Endothelial cell of umbilical vein (primary cell): ENCODE results near the gene SAT2. TPM values are rescaled to one million over a fixed set of nuclear protein-coding genes. Genes with fewer than 3 reads are reported as not detected.

Experiments used
- BruUV-seq: library from RNA; stranded (reverse); fragments of 400-500 nt; replicated peaks from 2 replicates; lab custom pipeline; 2021; lab: Mats Ljungman, UMichigan
- CTCF ChIA-PET: fragments of 300-600, 350-600 bp; sonication (Branson Sonifier 250); formaldehyde crosslinking; loops from one replicate; lab custom pipeline; 2021; ENCODE audit warnings: antibody characterized with exemption, inconsistent platforms; lab: Charles Lee
- POLR2A ChIA-PET: fragments of 300-600, 350-600 bp; sonication (Branson Sonifier 250); formaldehyde crosslinking; loops from one replicate; lab custom pipeline; 2021; ENCODE audit warnings: antibody characterized with exemption, inconsistent platforms; lab: Charles Lee
- DNase-seq: peaks from one replicate; pipeline ENCODE4 v3.0.0-alpha.2; 2011; ENCODE audit warnings: low read depth, low spot score
- FAIRE-seq: peaks from 2 replicates; lab custom pipeline; 2011; peaks lifted over from hg19 to GRCh38; lab: Jason Lieb, UNC
- H2AFZ ChIP-seq: 2 replicates; pipeline ENCODE4 v1.6.0; 2012; ENCODE audit warnings: low read depth, low read length, control low read depth, inconsistent platforms
- H3K27ac ChIP-seq: 2 replicates; pipeline ENCODE4 v1.5.1; 2011; ENCODE audit warnings: low read depth, mild to moderate bottlenecking, control low read depth, low read length, moderate library complexity; ENCODE audit not compliant: insufficient read depth
- H3K27me3 ChIP-seq, 2 experiments: 2 replicates each; pipeline versions ENCODE4 v1.6.0 to v1.6.1; 2011; ENCODE audit warnings: low read length in 2 of 2, mixed read lengths in 1 of 2; ENCODE audit not compliant: control insufficient read depth in 2 of 2, insufficient read depth in 2 of 2
- H3K36me3 ChIP-seq, 2 experiments: 2 replicates in 1 of 2; 3 replicates in 1 of 2; pipeline ENCODE4 v1.5.1; 2011; ENCODE audit warnings: low read length in 2 of 2, mild to moderate bottlenecking in 1 of 2, moderate library complexity in 1 of 2; ENCODE audit not compliant: control insufficient read depth in 2 of 2, insufficient read depth in 2 of 2; ENCODE audit errors: extremely low read depth in 1 of 2
- H3K4me1 ChIP-seq: 3 replicates; pipeline ENCODE4 v1.5.1; 2011; ENCODE audit warnings: mild to moderate bottlenecking, low read length; ENCODE audit not compliant: control insufficient read depth, insufficient read depth; ENCODE audit errors: extremely low read depth
- H3K4me2 ChIP-seq: 2 replicates; pipeline ENCODE4 v1.6.1; 2011; ENCODE audit warnings: low read length, control low read depth, mixed read lengths; ENCODE audit not compliant: insufficient read depth
- H3K4me3 ChIP-seq, 3 experiments: fragments of 200-600 bp in 1 of 3; sonication (generic), shearing (Covaris generic) in 1 of 3; replicated peaks in 1 of 3; 2 replicates each; pipeline ENCODE4 v1.5.1; 2011 to 2016; ENCODE audit warnings: control low read depth in 3 of 3, low read length in 3 of 3, mild to moderate bottlenecking in 2 of 3, inconsistent platforms in 1 of 3, low read depth in 1 of 3, moderate library complexity in 1 of 3; ENCODE audit not compliant: insufficient read depth in 1 of 3
- H3K79me2 ChIP-seq: 2 replicates; pipeline ENCODE4 v1.6.0; 2012; ENCODE audit warnings: low read length, inconsistent platforms; ENCODE audit not compliant: control insufficient read depth, insufficient read depth
- H3K9ac ChIP-seq: replicated peaks from 2 replicates; pipeline ENCODE3; 2011; ENCODE audit warnings: low read length, control low read depth; ENCODE audit not compliant: insufficient read depth; ENCODE audit errors: extremely low read depth
- H3K9me1 ChIP-seq: replicated peaks from 3 replicates; pipeline ENCODE4 v1.6.0; 2011; ENCODE audit warnings: mild to moderate bottlenecking, low read length; ENCODE audit not compliant: control insufficient read depth, insufficient read depth; ENCODE audit errors: extremely low read depth
- H3K9me3 ChIP-seq: replicated peaks from 2 replicates; pipeline ENCODE4 v1.5.1; 2012; ENCODE audit warnings: low read length, inconsistent platforms; ENCODE audit not compliant: control insufficient read depth, insufficient read depth
- H4K20me1 ChIP-seq: replicated peaks from 2 replicates; pipeline ENCODE3; 2011; ENCODE audit warnings: mild to moderate bottlenecking, low read length; ENCODE audit not compliant: control insufficient read depth, insufficient read depth; ENCODE audit errors: extremely low read depth
- EZH2 ChIP-seq: IDR thresholded peaks from 2 replicates; pipeline ENCODE4 v1.6.1; 2012; ENCODE audit warnings: borderline replicate concordance, low read depth, mild to moderate bottlenecking, moderate library complexity, low read length, inconsistent platforms; ENCODE audit not compliant: severe bottlenecking
- FOS ChIP-seq: IDR thresholded peaks from 2 replicates; pipeline ENCODE4 v1.6.1; 2011; ENCODE audit warnings: mild to moderate bottlenecking, low read length, moderate library complexity, borderline replicate concordance; ENCODE audit not compliant: insufficient read depth
- GATA2 ChIP-seq: IDR thresholded peaks from 2 replicates; pipeline ENCODE4 v1.7.0; 2011; ENCODE audit warnings: low read depth, mild to moderate bottlenecking, moderate library complexity, mixed read lengths, low read length; ENCODE audit not compliant: insufficient read length, insufficient read depth
- JUN ChIP-seq: IDR thresholded peaks from 2 replicates; pipeline ENCODE4 v1.6.1; 2011; ENCODE audit warnings: borderline replicate concordance, low read depth; ENCODE audit not compliant: insufficient read length, insufficient read depth
- MYC ChIP-seq: IDR thresholded peaks from one replicate; pipeline ENCODE4 v1.6.1; 2011; ENCODE audit warnings: mild to moderate bottlenecking, low read depth, low read length
- POLR2A ChIP-seq: IDR thresholded peaks from 2 replicates; pipeline ENCODE4 v1.6.1; 2012; ENCODE audit warnings: low read depth, mild to moderate bottlenecking, control low read depth, low read length
- POLR2AphosphoS5 ChIP-seq: IDR thresholded peaks from 2 replicates; pipeline ENCODE4 v1.6.1; 2012; ENCODE audit warnings: low read depth, mild to moderate bottlenecking, control low read depth, low read length, moderate library complexity; ENCODE audit not compliant: insufficient read depth
- dilution Hi-C: fragments of 300-500 bp; cut with MboI; formaldehyde crosslinking; loops from one replicate; pipeline ENCODE4 v1.15.0; 2019; ENCODE audit warnings: low sequenced_read_pairs; ENCODE audit not compliant: extremely low pct_ligation_motif_present
- intact Hi-C: fragments of 100-400 bp; cut with micrococcal nuclease; formaldehyde crosslinking; loops from one replicate; pipeline ENCODE4 v1.10.0; 2022
- polyA plus RNA-seq, 4 experiments: library from polyadenylated mRNA; depleted of rRNA in 3 of 4; stranded (reverse) in 3 of 4; unstranded in 1 of 4; fragments of >200 nt; gene quantifications; 2 replicates each; pipeline versions ENCODE4 v1.2.1 to v1.2.3, GENCODE V29; 2011 to 2012; ENCODE audit warnings: missing spikeins in 1 of 4
- total RNA-seq: library from RNA; stranded (reverse); gene quantifications from 2 replicates; pipeline ENCODE4 v1.2.3, GENCODE V29; 2021
- TF ChIP-seq, protein P1 (sequence below): IDR thresholded peaks from 2 replicates; pipeline ENCODE4 v1.6.1; 2011; ENCODE audit not compliant: insufficient read depth, insufficient read length
- TF ChIP-seq, protein P2 (sequence below), 2 donors: IDR thresholded peaks; 1 replicate in 1 of 2; 2 replicates in 1 of 2; pipeline ENCODE4 v1.5.1; 2011; ENCODE audit warnings: low read length in 2 of 2, mild to moderate bottlenecking in 2 of 2, moderate library complexity in 2 of 2, control low read depth in 1 of 2, inconsistent platforms in 1 of 2, low read depth in 1 of 2; ENCODE audit not compliant: insufficient read depth in 1 of 2; ENCODE audit errors: extremely low read depth in 1 of 2

SAT2 gene
- total and polyA plus RNA-seq, 2 donors (not counting 3 experiments of a cell fraction or from before 2014, with no cell fraction given) = 38.0 to 51.8 TPM

DNA sequence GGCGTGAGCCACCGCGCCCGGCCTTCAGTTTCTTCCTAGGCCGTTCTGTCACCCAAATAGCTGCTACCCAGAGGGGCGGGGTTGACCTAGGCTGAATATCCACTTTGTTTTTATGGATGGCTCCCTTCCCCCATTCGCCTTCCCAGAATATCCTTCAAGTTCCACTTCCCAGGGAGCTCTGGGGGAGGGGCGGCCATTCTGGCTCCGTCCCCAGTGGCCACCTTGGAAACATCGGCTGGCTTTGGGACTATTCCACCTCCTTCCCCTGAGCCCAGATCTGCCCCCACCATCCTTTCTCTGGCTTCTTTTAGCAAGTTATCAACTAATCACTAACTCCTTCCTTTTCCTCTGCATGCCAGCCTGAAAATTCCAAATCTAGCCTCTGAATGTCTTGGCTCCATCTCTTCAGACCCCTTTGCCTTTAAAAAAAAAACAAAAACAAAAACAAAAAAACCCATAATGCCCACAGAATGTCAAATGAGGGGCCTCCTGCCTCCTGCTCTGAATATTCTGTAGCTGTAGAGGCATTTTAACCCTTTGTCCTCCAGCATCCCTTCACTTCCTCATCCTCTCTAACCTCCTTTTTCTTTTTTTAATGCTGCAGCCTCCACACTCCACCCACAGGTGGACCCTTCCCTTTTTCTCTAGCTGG, 29.5 kb upstream of the SAT2 start:
- Histone ChIP-seq H3K9ac (no peak overlapping the region), H3K9me3 (no peaks in the 10 kb centered on the region), H3K4me2 (no peak overlapping the region), H4K20me1 (no peaks in the 10 kb centered on the region), H3K4me1 (no peaks in the 10 kb centered on the region), H3K79me2 (no peaks in the 10 kb centered on the region), H3K27ac (no peak overlapping the region), H3K27me3 (peaks cover 18 to 24% of the 10 kb centered on the region in 2 experiments), H2AFZ (no peak overlapping the region), H3K4me3 (no peak overlapping the region), H3K9me1 (no peaks in the 10 kb centered on the region), H3K36me3 (no peaks in the 10 kb centered on the region)
- no peak for DNase-seq
- no peak for FAIRE-seq
- ChIA-PET CTCF (interaction anchor here (0.5 to 2.6 kb wide), 4 partner anchors 24 to 524 kb away, joined by 3 to 11 read pairs (median 4); partner anchors contain the start of genes TP53 and WRAP53), POLR2A (interaction anchor here (0.7 kb wide), 1 partner anchor 55 kb away, joined by 5 read pairs; no protein-coding TSS in a partner anchor)
- intact Hi-C loops = no loop called here
- TF ChIP-seq, protein P1, sequence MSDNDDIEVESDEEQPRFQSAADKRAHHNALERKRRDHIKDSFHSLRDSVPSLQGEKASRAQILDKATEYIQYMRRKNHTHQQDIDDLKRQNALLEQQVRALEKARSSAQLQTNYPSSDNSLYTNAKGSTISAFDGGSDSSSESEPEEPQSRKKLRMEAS = no peak
- TF ChIP-seq POLR2A = no peak
- no peak for TF ChIP-seq MYC
- TF ChIP-seq JUN = no peak
- TF ChIP-seq GATA2 = no peak
- no peak for TF ChIP-seq EZH2
- no peak for TF ChIP-seq POLR2AphosphoS5
- TF ChIP-seq FOS = no peak
- TF ChIP-seq, protein P2, sequence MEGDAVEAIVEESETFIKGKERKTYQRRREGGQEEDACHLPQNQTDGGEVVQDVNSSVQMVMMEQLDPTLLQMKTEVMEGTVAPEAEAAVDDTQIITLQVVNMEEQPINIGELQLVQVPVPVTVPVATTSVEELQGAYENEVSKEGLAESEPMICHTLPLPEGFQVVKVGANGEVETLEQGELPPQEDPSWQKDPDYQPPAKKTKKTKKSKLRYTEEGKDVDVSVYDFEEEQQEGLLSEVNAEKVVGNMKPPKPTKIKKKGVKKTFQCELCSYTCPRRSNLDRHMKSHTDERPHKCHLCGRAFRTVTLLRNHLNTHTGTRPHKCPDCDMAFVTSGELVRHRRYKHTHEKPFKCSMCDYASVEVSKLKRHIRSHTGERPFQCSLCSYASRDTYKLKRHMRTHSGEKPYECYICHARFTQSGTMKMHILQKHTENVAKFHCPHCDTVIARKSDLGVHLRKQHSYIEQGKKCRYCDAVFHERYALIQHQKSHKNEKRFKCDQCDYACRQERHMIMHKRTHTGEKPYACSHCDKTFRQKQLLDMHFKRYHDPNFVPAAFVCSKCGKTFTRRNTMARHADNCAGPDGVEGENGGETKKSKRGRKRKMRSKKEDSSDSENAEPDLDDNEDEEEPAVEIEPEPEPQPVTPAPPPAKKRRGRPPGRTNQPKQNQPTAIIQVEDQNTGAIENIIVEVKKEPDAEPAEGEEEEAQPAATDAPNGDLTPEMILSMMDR (IDR thresholded peaks at IDR 0.05; ENCODE audit: extremely low read depth in 1 of 2, insufficient read depth in 1 of 2, low read depth in 1 of 2, low read length in 2 of 2) = no peak
- dilution Hi-C loops = no loop called here
- no TSS peak for BruUV-seq
